Measurements from ENCODE around the gene FCRL5. TPM values are rescaled to one million over a fixed set of nuclear protein-coding genes. Genes with fewer than 3 reads are reported as not detected.

FCRL5 gene
- total RNA-seq, 1 donor from 2014 or later: 1.2 TPM

DNA sequence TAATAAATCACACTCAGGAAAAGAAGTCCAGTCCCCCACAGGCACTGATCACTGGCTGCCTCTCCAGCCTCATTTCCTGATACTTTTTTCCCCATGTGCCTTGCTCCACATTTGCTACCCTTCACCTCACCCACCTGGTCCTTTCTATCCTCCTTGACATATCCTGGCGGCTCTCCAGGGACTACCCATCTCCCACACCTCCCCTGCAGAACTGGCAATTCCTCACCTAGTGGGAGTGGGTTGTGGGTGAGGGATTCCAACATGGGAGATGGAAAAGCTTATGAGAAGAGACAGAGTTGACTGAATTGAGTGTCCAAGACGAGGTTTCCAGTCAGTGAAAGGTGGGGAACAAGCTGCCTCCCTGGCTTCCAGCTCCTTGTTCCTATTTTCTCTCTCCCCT, 69.6 kb downstream of the FCRL5 start:
- DNase-seq (no peak), ATAC-seq (no peak)
- Histone ChIP-seq H3K4me3 (no peak overlapping the region), H3K27me3 (ENCODE audit: low read depth) (no peaks in the 10 kb centered on the region), H3K36me3 (no peaks in the 10 kb centered on the region), H3K27ac (no peak overlapping the region), H3K9me3 (peaks cover 5% of the 10 kb centered on the region), H3K4me1 (no peaks in the 10 kb centered on the region)
- intact Hi-C loops (cut with DNase I): no loop called here
- no peak for TF ChIP-seq CTCF (IDR thresholded peaks at IDR 0.05)

GRCh38 chr1:157482174-157482573, 70.1 kb downstream of the FCRL5 start:
- Histone ChIP-seq H3K9me3 (peaks cover 6% of the 10 kb centered on the region), H3K36me3 (no peaks in the 10 kb centered on the region), H3K27ac (no peak overlapping the region), H3K27me3 (ENCODE audit: low read depth) (no peaks in the 10 kb centered on the region), H3K4me1 (no peaks in the 10 kb centered on the region), H3K4me3 (no peak overlapping the region)
- DNase-seq (no peak), ATAC-seq (no peak)
- no peak for TF ChIP-seq CTCF (IDR thresholded peaks at IDR 0.05)
- intact Hi-C loops (cut with DNase I): no loop called here

DNA sequence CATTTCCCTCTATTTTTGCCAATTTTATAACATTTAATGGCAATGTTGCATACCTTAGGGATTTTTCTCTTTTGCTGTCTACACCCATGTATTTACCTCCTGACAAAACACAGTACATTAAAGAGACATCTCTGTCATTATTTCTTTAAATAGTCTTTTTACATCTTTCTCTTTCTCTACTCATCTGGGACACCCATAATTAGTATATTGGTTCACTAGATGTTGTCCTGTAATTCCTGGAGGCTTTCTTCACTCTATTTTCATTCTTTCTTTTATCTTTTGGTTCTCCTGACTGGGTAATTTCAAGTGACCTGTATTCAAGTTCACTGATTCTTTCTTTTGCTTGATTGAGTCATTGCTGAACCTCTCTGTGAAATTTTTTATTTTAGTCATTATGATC, 74.3 kb downstream of the FCRL5 start:
- Histone ChIP-seq H3K27ac (no peak overlapping the region), H3K27me3 (ENCODE audit: low read depth) (no peaks in the 10 kb centered on the region), H3K36me3 (no peaks in the 10 kb centered on the region), H3K9me3 (peaks cover 10% of the 10 kb centered on the region), H3K4me3 (no peak overlapping the region), H3K4me1 (no peaks in the 10 kb centered on the region)
- intact Hi-C loops (cut with DNase I): no loop called here
- no peak for TF ChIP-seq CTCF (IDR thresholded peaks at IDR 0.05)
- DNase-seq (no peak), ATAC-seq (no peak)

- H3K4me3 ChIP-seq: no peak overlapping the region
- peaks cover 10% of the 10 kb centered on the region for H3K9me3 ChIP-seq
- intact Hi-C loops (cut with DNase I): no loop called here
- no peak overlapping the region for H3K27ac ChIP-seq
- H3K27me3 ChIP-seq (ENCODE audit: low read depth): no peaks in the 10 kb centered on the region
- H3K36me3 ChIP-seq: no peaks in the 10 kb centered on the region
- no peaks in the 10 kb centered on the region for H3K4me1 ChIP-seq
- DNase-seq: no peak
- TF ChIP-seq CTCF (IDR thresholded peaks at IDR 0.05): no peak
- no peak for ATAC-seq
Observed at GRCh38 chr1:157477419-157477818, 74.9 kb downstream of the FCRL5 start.

DNA sequence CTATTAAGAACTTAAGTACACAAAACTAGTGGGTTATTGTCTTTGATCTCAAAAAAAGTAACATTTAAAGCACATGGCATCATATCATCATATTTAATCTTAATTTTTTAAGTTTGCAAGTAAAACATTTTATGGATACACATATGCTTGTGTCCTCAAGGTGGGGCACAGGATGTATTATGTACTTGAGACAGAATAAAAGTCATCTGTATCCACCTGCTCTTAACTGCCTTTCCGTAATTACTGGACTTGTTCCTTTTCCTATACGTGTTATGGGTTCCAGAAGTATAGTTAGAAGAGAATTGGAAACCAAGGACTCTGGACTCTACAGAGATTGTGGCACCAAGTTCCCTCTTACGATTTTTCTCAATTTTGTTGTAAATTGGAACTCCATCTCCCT, 79.4 kb downstream of the FCRL5 start:
- H3K4me1 ChIP-seq: no peaks in the 10 kb centered on the region
- no peak overlapping the region for H3K27ac ChIP-seq
- ATAC-seq (no peak), DNase-seq (no peak)
- TF ChIP-seq CTCF (IDR thresholded peaks at IDR 0.05): no peak
- H3K9me3 ChIP-seq: peaks cover 7% of the 10 kb centered on the region
- no peaks in the 10 kb centered on the region for H3K27me3 ChIP-seq (ENCODE audit: low read depth)
- no peaks in the 10 kb centered on the region for H3K36me3 ChIP-seq
- intact Hi-C loops (cut with DNase I): no loop called here
- no peak overlapping the region for H3K4me3 ChIP-seq

Measured in lower lobe of right lung (tissue), 2 donors.